SK-N-SH (cell line): ENCODE results near the gene ANGPTL7.

Experiments
- EZH2phosphoT487 ChIP-seq: fragments of 200-600 bp; sonication (generic); IDR thresholded peaks from 2 replicates; pipeline ENCODE4 v1.6.1; 2017; ENCODE audit warnings: low read depth, mixed run types, mild to moderate bottlenecking, antibody characterized with exemption, moderate library complexity, borderline replicate concordance
- TAF1 ChIP-seq: IDR thresholded peaks from 2 replicates; pipeline ENCODE4 v1.6.1; 2012; ENCODE audit warnings: low read depth, mild to moderate bottlenecking, low read length, moderate library complexity, borderline replicate concordance
- TF ChIP-seq, protein P1 (sequence below): fragments of 150-350 bp; IDR thresholded peaks from 2 replicates; pipeline ENCODE4 v1.6.1; 2017; ENCODE audit warnings: antibody characterized with exemption, low read length, low read depth, borderline replicate concordance
- TF ChIP-seq, protein P2 (sequence below): fragments of 200-600 bp; sonication (generic); IDR thresholded peaks from 2 replicates; pipeline ENCODE4 v1.6.1; 2017; ENCODE audit warnings: antibody characterized with exemption, mild to moderate bottlenecking, moderate library complexity

GRCh38 chr1:11152755-11153154 lies 36.4 kb upstream of the ANGPTL7 start:
- TF ChIP-seq EZH2phosphoT487 (no peak), TAF1 (no peak)
- TF ChIP-seq, protein P1, sequence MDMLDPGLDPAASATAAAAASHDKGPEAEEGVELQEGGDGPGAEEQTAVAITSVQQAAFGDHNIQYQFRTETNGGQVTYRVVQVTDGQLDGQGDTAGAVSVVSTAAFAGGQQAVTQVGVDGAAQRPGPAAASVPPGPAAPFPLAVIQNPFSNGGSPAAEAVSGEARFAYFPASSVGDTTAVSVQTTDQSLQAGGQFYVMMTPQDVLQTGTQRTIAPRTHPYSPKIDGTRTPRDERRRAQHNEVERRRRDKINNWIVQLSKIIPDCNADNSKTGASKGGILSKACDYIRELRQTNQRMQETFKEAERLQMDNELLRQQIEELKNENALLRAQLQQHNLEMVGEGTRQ, result no peak
- TF ChIP-seq, protein P2, sequence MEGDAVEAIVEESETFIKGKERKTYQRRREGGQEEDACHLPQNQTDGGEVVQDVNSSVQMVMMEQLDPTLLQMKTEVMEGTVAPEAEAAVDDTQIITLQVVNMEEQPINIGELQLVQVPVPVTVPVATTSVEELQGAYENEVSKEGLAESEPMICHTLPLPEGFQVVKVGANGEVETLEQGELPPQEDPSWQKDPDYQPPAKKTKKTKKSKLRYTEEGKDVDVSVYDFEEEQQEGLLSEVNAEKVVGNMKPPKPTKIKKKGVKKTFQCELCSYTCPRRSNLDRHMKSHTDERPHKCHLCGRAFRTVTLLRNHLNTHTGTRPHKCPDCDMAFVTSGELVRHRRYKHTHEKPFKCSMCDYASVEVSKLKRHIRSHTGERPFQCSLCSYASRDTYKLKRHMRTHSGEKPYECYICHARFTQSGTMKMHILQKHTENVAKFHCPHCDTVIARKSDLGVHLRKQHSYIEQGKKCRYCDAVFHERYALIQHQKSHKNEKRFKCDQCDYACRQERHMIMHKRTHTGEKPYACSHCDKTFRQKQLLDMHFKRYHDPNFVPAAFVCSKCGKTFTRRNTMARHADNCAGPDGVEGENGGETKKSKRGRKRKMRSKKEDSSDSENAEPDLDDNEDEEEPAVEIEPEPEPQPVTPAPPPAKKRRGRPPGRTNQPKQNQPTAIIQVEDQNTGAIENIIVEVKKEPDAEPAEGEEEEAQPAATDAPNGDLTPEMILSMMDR, result no peak
